Astrocyte (in vitro differentiated cells and primary cell): ENCODE data around the gene ICA1. TPM values are rescaled to one million over a fixed set of nuclear protein-coding genes. Genes with fewer than 3 reads are reported as not detected.

ENCODE experiments used
- DNase-seq: peaks from one replicate; pipeline ENCODE4 v3.0.0-alpha.2; 2010; ENCODE audit warnings: low read depth
- FAIRE-seq: peaks from 2 replicates; lab custom pipeline; 2011; peaks lifted over from hg19 to GRCh38; lab: Jason Lieb, UNC
- H2AFZ ChIP-seq: 2 replicates; pipeline ENCODE4 v1.6.0; 2012; ENCODE audit warnings: low read depth, low read length, inconsistent platforms
- H3K27ac ChIP-seq: 2 replicates; pipeline ENCODE4 v1.5.1; 2011; ENCODE audit warnings: low read depth, low read length, inconsistent platforms
- H3K27me3 ChIP-seq: 2 replicates; pipeline ENCODE4 v1.6.0; 2011; ENCODE audit warnings: low read length, inconsistent platforms; ENCODE audit not compliant: insufficient read depth
- H3K36me3 ChIP-seq: 2 replicates; pipeline ENCODE4 v1.5.1; 2011; ENCODE audit warnings: low read length, inconsistent platforms; ENCODE audit not compliant: insufficient read depth
- H3K4me1 ChIP-seq: 2 replicates; pipeline ENCODE4 v1.5.1; 2011; ENCODE audit warnings: low read length, inconsistent platforms; ENCODE audit not compliant: insufficient read depth
- H3K4me2 ChIP-seq: 2 replicates; pipeline ENCODE4 v1.6.0; 2012; ENCODE audit warnings: low read length, inconsistent platforms
- H3K4me3 ChIP-seq: 2 replicates; pipeline ENCODE4 v1.5.1; 2011; ENCODE audit warnings: low read depth, mild to moderate bottlenecking, low read length, inconsistent platforms; ENCODE audit not compliant: insufficient read depth
- H3K79me2 ChIP-seq: 2 replicates; pipeline ENCODE4 v1.6.0; 2012; ENCODE audit warnings: mild to moderate bottlenecking, low read length, inconsistent platforms; ENCODE audit not compliant: insufficient read depth
- H3K9ac ChIP-seq: 2 replicates; pipeline ENCODE4 v1.6.0; 2012; ENCODE audit warnings: mild to moderate bottlenecking, low read length, inconsistent platforms
- H3K9me3 ChIP-seq: 2 replicates; pipeline ENCODE4 v1.5.1; 2012; ENCODE audit warnings: low read depth, mild to moderate bottlenecking, low read length, inconsistent platforms; ENCODE audit not compliant: insufficient read depth
- H4K20me1 ChIP-seq: 2 replicates; pipeline ENCODE4 v1.6.0; 2012; ENCODE audit warnings: low read length, inconsistent platforms; ENCODE audit not compliant: insufficient read depth
- H3K27ac Mint-ChIP-seq: one replicate; pipeline ENCODE4 v1.8.0; 2021; ENCODE audit warnings: mild to moderate bottlenecking, mixed read lengths; ENCODE audit not compliant: unreplicated experiment
- H3K27me3 Mint-ChIP-seq: one replicate; pipeline ENCODE4 v1.8.0; 2021; ENCODE audit warnings: low read depth, mixed read lengths; ENCODE audit not compliant: unreplicated experiment
- H3K36me3 Mint-ChIP-seq: one replicate; pipeline ENCODE4 v1.8.0; 2021; ENCODE audit warnings: low read depth, mixed read lengths; ENCODE audit not compliant: unreplicated experiment
- H3K4me1 Mint-ChIP-seq: one replicate; pipeline ENCODE4 v1.8.0; 2021; ENCODE audit warnings: low read depth, mixed read lengths; ENCODE audit not compliant: unreplicated experiment
- H3K4me3 Mint-ChIP-seq: one replicate; pipeline ENCODE4 v1.8.0; 2021; ENCODE audit warnings: mild to moderate bottlenecking, moderate library complexity, mixed read lengths; ENCODE audit not compliant: unreplicated experiment
- H3K9me3 Mint-ChIP-seq: one replicate; pipeline ENCODE4 v1.8.0; 2021; ENCODE audit warnings: mild to moderate bottlenecking, mixed read lengths; ENCODE audit not compliant: unreplicated experiment
- EZH2 ChIP-seq: IDR thresholded peaks from 2 replicates; pipeline ENCODE4 v1.6.1; 2012; ENCODE audit warnings: mild to moderate bottlenecking, low read length, inconsistent platforms; ENCODE audit not compliant: insufficient read depth
- total RNA-seq: library from RNA; stranded (reverse); gene quantifications from 2 replicates; pipeline ENCODE4 v1.2.1, GENCODE V29; 2021
- TF ChIP-seq, protein P1 (sequence below): IDR thresholded peaks from 2 replicates; pipeline ENCODE4 v1.5.1; 2011; ENCODE audit warnings: low read depth, mild to moderate bottlenecking, inconsistent platforms, low read length, moderate library complexity; ENCODE audit not compliant: insufficient read depth

The ICA1 gene
- total RNA-seq, 1 donor from 2014 or later = 8.0 TPM

DNA sequence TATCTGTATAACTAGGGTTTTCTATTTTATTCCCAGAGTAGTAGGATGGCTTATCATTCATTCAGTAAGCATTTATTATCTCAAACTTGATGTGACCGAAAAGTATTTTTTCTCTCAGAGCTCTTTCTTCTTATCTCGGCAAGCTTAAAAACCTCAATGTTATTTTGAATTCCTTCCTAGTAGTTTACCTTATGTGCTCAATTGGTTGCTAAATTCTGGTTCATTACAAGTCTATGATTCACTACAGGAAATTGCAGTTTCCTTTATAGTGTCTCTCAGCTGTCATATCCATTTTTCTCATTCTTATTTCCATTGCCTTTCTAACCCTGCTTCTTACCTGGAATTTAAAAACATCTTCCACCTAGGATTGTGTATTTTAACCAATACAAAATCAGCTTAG lies 12.6 kb upstream of the ICA1 start:
- no peaks in the 10 kb centered on the region for H3K36me3 ChIP-seq
- no peak for TF ChIP-seq EZH2
- TF ChIP-seq, protein P1, sequence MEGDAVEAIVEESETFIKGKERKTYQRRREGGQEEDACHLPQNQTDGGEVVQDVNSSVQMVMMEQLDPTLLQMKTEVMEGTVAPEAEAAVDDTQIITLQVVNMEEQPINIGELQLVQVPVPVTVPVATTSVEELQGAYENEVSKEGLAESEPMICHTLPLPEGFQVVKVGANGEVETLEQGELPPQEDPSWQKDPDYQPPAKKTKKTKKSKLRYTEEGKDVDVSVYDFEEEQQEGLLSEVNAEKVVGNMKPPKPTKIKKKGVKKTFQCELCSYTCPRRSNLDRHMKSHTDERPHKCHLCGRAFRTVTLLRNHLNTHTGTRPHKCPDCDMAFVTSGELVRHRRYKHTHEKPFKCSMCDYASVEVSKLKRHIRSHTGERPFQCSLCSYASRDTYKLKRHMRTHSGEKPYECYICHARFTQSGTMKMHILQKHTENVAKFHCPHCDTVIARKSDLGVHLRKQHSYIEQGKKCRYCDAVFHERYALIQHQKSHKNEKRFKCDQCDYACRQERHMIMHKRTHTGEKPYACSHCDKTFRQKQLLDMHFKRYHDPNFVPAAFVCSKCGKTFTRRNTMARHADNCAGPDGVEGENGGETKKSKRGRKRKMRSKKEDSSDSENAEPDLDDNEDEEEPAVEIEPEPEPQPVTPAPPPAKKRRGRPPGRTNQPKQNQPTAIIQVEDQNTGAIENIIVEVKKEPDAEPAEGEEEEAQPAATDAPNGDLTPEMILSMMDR = no peak
- Mint-ChIP-seq H3K4me3 (no peak overlapping the region), H3K4me1 (peaks cover 6% of the 10 kb centered on the region), H3K27me3 (no peaks in the 10 kb centered on the region), H3K9me3 (no peaks in the 10 kb centered on the region), H3K27ac (no peak overlapping the region), H3K36me3 (no peaks in the 10 kb centered on the region)
- no peak overlapping the region for H3K4me2 ChIP-seq
- H3K79me2 ChIP-seq = no peaks in the 10 kb centered on the region
- FAIRE-seq = no peak
- H2AFZ ChIP-seq = no peak overlapping the region
- H3K4me1 ChIP-seq = no peaks in the 10 kb centered on the region
- peak; percentile 37 for DNase-seq
- H4K20me1 ChIP-seq = no peaks in the 10 kb centered on the region
- no peak overlapping the region for H3K4me3 ChIP-seq
- no peak overlapping the region for H3K27ac ChIP-seq
- no peaks in the 10 kb centered on the region for H3K9me3 ChIP-seq
- no peak overlapping the region for H3K9ac ChIP-seq
- no peaks in the 10 kb centered on the region for H3K27me3 ChIP-seq

DNA sequence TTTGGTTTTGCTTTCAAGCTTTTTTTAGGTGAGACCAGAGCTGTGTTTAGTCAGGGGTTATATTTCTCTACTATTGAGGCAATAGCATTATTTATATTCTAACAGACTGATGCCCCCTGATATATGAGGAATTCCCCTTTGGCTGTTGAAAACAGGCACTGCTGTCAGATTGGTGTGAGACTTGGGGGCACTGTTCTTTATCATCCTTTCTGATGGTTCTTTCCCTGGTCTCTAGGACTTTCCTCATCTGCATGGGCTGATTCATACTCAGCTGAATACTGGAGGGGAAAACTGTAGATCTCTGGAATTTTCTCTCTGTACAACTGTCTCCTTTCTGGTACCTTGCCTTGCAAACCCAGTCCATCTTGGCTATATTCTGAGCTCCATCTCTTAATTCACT lies 10.0 kb upstream of the ICA1 start:
- no peak for DNase-seq
- H3K4me3 ChIP-seq = no peak overlapping the region
- H3K9ac ChIP-seq = no peak overlapping the region
- Mint-ChIP-seq H3K27ac (no peak overlapping the region), H3K9me3 (no peaks in the 10 kb centered on the region), H3K36me3 (no peaks in the 10 kb centered on the region), H3K27me3 (no peaks in the 10 kb centered on the region), H3K4me3 (no peak overlapping the region), H3K4me1 (peaks cover 6% of the 10 kb centered on the region)
- no peak for TF ChIP-seq EZH2
- TF ChIP-seq, protein P1 = no peak
- H3K9me3 ChIP-seq = no peaks in the 10 kb centered on the region
- H3K27me3 ChIP-seq = no peaks in the 10 kb centered on the region
- no peak overlapping the region for H2AFZ ChIP-seq
- H3K4me2 ChIP-seq = no peak overlapping the region
- H3K36me3 ChIP-seq = no peaks in the 10 kb centered on the region
- H3K79me2 ChIP-seq = no peaks in the 10 kb centered on the region
- no peak overlapping the region for H3K27ac ChIP-seq
- FAIRE-seq = no peak
- no peaks in the 10 kb centered on the region for H4K20me1 ChIP-seq
- H3K4me1 ChIP-seq = no peaks in the 10 kb centered on the region

DNA sequence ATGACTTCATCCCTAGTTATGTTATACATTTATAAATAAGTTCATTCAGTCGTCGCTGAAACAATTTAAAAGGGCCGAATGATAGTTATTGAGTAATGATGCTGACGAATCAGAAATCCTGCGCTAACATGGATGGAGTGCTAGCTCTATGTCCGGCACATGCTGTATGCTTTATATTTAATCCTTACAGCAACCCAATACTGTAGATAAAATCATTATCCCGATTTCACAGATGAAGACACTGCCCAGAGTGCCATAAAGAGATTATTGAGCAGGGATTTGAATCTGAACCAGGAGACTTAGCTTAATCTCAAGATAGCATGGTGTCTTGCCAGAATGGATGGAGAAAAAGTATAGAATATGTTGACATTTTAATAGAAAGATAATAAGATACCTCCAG lies 1.1 kb upstream of the ICA1 start:
- no peaks in the 10 kb centered on the region for H3K27me3 Mint-ChIP-seq
- Histone ChIP-seq H3K4me2 (no peak overlapping the region), H3K9me3 (no peaks in the 10 kb centered on the region), H3K36me3 (no peaks in the 10 kb centered on the region), H3K4me3 (no peak overlapping the region), H2AFZ (no peak overlapping the region), H3K27me3 (peaks cover 17% of the 10 kb centered on the region), H3K27ac (no peak overlapping the region), H4K20me1 (no peaks in the 10 kb centered on the region), H3K4me1 (no peaks in the 10 kb centered on the region), H3K79me2 (no peaks in the 10 kb centered on the region), H3K9ac (no peak overlapping the region)
- H3K4me3 Mint-ChIP-seq = peak overlapping the region; percentile 81
- TF ChIP-seq EZH2 = no peak
- H3K4me1 Mint-ChIP-seq = no peaks in the 10 kb centered on the region
- FAIRE-seq (no peak), DNase-seq (no peak)
- H3K9me3 Mint-ChIP-seq = no peaks in the 10 kb centered on the region
- H3K36me3 Mint-ChIP-seq = no peaks in the 10 kb centered on the region
- H3K27ac Mint-ChIP-seq = no peak overlapping the region
